Activated CD4-positive, alpha-beta T cell treated with anti-CD3 and anti-CD28 coated beads, Interleukin-2, Interleukin-4, amounts not matched to agents 100 ng/mL and 50 ng/mL, durations not matched to agents 16 hours and 8 hours (primary cell): ENCODE measurements around the gene DPF3.

Experiments used
- DNase-seq: peaks from one replicate; pipeline ENCODE4 v3.0.0-alpha.2; 2020; ENCODE audit warnings: low spot score

The DPF3 gene

DNA sequence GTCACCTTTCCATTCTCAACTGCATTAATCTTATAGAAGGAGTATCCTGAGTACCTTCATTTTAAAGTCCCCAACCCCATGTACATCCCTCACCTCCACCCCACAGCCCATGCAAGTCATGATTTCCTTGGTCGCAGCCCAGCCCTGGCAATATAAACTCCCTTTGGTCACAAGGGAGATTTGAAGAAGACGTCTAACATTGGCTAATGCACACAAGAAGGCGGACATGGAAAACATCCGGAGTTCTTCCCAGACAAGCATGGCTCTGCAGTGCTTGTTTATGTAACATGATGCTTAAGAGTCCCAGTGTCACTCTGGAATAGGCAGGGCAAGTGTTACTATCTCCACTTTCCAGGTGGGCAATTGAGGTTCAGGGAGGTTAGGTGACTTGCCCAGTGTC, 277.6 kb downstream of the DPF3 start:
- DNase-seq: no peak

DNA sequence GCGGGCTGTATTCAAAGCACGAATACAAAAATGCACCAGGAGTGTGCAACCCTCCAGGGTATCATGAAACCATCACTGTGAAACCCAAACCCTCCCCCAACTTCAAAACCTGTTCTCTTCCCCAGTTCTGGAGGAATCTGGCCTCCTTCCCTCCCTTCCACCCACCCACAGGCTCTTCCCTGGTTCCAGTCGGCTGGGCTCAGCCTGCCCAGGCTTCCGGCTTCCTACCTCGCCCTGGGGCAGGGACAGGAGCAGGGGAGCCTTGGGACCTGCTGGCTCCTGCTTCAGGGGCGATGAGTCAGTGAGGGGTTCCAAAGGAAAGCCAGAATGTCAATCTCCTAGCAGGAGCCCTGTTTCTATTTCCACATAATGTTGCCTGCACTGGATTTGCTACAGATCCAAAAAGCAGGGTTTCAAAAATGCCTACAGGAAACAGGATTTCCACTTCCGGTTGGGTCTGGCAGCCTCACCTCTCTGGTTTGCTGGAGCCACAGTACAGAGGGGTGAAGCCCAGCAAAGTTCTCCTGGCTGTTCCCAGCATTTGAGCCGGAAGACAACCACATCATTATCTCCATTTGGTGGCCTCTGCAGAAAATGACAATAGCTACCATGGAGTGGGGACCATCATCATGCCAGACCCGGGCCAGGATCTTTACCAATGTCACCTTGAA, 278.3 kb downstream of the DPF3 start:
- no peak for DNase-seq

DNA sequence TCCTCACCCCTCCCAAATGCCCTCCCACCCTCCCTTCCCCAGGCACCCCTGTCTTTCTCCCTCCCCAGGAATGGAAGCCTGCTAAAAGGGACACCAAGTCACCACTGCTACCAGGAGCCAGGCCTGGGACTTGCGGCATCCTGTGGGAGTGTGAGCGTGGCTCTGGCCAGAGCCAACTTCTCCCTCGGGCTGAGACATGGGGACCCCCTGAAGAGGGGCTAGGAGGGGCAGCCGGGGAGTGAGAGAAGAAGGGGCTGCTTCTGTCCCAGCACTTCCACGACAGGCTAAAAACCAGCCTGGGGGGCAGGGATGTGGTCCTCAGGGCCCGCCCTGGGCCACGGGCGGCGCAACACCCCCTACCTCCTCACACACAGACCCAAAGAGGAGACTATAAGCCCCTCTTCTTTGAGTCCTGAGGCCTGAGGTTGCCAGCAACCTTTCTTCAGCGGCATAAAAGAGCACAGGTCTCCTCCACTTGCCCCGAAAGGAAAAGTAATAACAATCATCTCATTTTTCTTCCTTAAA, 278.9 kb downstream of the DPF3 start:
- no peak for DNase-seq

DNA sequence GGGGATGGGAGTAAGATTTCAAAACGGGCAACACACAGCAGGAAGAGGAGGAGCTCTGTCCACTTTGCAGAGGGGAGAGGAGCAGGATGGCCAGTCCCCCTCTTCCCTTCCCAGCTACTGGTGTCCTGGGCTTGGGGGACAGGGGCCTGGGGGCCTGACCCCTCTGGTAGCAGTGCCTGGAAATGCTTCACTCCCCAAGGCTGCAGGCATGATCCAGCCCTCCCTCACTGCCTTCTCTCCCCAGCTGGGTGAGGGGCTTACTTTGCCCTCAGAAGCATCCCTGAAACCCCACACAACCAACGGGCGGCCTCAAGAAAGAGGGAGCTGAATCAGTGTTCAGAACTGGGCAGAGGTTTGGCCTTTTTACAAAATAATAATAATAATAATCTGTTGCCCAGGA, 279.5 kb downstream of the DPF3 start:
- no peak for DNase-seq

DNA sequence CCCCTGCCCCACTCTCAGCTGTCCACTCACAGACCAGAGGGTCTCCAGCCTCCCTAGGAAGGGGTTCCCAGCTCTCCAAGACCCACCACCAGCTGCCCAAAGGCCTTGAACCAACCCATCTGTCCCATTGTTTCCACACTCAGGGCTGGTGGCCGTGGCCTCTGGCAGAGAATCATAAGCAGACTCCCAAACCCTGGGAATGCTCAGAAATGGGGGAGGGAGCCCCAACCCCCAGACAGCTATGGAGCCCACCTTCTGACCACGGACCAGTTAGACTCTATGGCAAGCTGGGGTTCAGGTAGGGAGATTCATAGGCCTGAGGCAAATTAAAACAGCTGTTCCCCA, 280.0 kb downstream of the DPF3 start:
- DNase-seq: no peak

DNA sequence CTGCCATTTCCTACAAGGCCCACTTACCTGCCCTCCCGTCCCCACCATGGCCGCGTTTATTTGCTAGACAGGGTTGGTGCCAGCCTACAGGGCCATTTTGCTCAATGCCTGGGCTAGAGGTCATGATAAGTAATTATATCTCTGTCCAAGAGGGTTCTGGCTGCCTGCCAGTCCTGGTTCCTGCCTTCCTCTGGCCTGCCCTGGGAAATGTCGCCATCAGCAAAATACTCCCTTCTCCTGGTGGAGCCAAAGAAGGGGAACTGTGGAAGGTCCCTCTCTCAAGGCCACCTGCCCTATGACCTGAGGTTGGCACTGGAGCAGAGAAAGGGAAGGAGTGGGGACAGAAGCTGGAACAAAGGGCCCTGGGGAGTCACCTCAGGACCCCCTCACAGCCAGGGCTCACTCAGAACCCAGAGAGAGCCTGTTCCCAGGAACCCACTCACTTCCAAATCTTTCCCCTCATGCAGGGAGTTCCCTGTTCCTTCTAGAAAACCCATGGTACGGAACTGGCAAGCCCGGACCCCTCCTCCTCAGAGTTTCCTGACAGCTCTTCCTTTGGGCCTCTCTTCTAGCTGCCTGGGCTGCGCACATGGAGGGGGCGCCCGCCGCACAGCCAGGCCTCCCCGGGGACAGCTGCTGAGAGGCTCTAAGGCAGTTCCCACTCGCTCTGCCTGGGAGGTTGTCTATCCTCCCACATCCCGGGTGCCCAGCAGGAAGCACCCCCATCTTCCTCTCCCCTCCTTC, 280.5 kb downstream of the DPF3 start:
- no peak for DNase-seq

DNA sequence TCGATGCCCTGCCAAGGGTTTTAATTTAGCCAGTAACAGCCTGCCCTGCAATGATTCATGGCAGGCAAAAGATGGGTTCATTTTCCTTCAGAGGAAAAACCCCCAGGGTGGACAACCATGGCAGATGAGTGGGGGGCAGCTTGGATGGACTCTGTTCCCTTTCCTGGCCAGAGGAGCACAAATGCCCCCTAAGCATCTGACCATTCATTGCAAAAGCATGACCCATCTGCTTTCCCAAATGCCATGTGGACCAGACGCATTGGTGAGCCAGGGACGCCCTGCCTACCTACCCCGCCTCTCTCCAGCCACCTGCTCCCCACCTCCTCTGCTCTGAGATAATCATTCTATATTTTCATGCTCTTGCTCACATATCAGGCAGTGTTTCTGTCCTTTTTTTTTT, 281.9 kb downstream of the DPF3 start:
- no peak for DNase-seq

DNA sequence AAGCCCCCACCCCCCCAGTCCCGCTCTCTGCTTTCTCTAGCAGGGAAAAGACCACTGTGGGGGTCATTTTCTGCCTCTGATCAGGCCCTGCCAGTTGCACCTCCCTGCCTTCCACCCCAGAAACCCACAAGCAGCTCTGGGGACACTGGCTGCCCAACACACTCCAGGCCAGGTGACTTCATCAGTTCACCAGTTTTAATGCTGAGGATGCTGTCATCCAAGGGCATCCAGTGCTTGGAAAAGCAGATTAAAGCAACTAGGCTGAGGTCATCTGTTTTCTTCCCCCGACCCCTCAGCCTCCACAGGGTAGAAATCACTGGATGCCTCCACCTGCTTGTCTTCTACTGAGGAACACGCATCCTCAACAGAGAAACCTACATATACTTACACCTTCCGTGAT, 282.4 kb downstream of the DPF3 start:
- no peak for DNase-seq

DNA sequence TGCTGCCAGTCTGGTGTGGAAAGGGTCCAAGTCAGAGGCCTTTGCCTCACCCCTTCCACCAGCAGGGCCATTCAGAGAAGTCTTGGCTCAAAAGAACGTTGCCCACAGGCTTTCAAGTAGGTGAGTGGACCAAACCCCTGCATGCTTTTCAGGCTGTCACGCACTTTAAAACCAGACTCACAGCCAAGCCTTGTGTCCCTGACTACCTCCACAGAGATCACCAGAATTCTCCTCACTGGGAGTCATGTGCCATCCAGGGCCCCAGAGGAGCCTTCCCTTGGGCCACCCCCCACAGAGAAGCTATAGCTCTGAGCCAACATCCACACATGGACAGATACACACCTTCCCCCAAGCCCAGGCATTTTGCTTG, 283.1 kb downstream of the DPF3 start:
- DNase-seq: no peak

DNA sequence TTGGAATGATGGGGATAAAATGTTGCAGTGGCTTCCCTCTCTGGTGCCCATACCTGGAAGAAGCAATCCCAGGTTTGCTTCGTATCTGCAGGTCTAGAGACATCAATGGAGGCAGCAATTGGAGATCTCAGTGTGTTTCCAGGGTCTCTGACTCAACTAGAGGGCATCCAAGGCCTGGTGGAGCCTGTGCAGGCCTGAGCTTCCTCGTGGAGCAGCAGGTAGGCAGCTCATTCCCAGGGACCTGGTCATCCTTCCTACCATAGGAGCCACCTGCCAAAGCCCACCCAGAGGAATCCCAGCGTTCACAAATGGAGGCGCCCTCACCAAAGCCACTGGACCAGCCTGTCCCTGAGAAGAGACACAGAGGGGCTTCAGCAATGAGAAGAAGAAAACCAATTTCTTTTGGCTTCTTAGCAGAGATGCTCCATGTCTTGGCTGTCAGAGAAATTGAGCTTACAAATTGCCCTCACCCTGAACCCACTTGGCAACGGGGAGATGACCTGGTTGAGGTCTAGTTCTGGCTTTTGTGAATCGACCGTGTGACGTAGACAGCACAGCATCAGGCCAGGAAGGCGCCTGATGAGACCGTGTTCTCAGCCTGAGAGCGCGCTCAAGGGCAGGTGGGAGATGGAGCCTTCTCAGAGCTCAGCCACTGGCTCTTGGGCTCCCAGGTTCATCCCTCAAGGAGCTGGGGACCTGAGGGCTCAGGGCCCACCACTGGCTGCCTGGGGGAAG, 283.6 kb downstream of the DPF3 start:
- no peak for DNase-seq

DNA sequence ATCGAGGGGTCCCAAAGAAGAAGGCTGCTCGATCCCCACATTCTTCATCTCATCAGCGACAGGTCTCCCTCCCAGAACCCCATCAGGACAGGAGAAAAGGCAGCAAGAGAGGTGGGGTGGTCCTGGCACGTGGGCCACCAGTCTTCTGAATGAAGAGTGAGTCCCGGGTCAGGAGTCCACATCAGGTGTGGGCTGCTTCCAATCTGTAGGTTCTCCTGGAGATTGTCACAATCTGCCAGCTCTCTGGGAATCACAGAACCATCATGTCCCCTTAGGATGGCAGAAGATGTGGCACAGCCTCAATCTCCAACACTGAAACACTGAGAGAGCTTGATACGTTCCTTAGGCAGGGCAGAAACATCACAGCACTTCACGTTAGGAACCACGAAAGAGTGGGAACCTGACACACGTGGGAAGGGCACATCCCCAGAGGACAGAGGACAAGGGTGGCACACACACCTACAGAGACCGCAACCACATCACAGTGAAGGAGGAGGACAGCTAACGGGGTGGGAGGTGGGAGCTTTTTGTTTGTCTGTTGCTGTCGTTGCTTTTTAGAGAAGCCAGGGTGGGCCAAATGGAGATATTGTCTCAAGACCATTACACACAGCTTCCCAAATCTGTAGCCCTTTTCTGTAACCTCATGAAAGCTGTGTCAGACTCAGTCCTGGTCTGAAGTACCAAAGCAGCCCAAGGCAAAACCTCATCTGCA, 284.5 kb downstream of the DPF3 start:
- no peak for DNase-seq

DNA sequence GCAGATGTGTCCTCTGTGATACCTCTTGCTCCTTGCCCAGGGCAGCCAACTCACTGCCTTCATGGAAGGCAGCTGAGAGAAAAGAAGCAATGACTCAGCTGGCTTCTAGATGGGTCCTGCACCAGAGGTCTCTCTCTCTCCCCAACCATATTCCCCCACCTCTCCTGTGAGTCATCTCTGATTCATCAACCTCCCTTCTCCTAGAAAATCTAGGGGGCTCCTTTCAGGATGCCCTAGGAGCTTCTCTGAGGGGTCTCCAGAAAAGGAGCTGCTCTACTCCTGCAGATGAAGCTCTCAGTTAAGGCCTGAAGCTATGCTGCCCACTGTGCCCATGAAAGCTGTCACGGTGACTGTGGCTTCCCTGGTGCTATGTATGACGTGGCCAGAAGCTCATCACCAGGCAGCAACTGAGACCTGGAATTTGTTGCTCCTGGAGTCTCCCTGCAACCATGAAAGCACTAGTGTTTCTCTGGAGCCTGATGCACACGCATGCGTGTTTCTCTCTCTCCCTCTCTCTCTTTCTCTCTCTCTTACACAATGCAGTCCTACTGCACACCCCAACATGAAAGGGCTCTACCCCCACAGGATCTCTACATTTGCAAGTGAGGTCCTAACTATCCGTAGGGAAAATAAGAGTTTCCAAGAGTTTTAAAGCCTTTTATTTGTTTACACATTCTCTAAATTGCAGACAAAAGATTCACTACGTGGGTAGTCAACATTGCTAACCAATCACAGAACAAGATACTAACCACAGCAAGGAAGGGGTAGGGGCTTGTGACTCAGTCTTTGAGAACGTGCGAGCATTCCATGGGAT, 285.3 kb downstream of the DPF3 start:
- DNase-seq: no peak

DNA sequence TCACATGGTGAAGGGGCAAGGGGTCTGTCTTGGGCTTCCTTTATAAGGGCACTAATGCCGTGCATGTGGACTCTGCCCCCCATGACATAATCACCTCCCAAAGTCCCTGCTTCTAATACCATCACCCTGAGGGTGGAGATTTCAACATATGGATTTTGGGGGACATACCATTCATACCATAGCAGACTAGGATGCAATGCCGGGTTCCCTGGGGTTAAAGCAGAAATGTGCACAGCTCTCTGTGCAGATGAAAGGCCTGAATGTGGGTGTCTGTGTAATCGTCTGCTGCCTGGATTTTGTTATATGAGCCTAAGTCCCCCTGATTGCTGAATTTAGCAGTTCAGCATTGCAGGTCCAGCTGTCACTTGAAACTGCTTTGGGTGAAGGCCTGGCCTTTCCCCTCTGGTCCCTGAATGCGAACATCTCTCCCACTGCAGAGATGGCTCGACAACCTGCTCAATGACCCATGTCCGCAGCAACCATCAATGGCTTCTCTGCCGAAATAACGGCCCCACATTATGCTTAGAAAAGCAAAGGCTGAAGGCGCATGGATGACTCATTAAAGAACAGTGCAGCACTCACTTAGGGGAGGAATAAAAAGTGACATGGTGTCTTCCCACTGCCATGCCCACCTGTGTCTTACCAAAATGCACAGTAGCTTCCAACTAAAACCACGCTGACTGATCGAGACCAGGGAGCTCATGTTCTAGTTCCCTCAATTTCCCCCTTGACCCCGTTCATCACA, 286.3 kb downstream of the DPF3 start:
- DNase-seq: no peak

DNA sequence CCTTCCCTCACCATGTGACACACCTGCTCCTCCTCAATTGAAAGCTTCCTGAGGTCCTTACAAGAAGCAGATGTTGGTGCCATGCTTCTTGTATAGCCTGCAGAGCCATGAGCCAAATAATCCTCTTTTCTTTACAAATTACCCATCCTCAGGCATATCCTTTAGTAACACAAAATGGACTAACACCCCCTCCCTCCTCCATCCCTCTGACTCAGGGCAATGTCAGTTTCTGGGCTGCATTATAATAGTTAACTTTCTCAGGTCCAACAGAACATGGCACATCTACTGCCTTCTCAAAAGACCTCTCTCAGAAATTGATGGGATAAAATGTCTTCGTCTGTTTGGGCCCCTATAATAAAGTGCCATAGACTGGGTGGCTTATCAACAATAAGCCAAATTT, 287.0 kb downstream of the DPF3 start:
- DNase-seq: no peak

DNA sequence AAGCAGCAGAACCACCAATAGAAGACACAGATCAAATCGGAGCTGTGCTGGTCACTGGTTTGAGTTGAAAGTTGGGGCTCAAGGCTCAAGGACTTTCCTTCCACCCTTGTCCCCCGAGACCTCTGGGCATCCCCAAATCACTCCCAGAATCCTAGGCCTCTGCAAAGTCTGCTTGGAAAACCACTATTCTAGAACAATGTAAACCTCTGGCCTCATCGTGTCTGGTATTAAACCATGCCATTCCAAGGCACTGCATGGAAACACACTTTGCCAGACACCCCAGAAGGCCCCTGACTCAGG, 288.0 kb downstream of the DPF3 start:
- DNase-seq: no peak

DNA sequence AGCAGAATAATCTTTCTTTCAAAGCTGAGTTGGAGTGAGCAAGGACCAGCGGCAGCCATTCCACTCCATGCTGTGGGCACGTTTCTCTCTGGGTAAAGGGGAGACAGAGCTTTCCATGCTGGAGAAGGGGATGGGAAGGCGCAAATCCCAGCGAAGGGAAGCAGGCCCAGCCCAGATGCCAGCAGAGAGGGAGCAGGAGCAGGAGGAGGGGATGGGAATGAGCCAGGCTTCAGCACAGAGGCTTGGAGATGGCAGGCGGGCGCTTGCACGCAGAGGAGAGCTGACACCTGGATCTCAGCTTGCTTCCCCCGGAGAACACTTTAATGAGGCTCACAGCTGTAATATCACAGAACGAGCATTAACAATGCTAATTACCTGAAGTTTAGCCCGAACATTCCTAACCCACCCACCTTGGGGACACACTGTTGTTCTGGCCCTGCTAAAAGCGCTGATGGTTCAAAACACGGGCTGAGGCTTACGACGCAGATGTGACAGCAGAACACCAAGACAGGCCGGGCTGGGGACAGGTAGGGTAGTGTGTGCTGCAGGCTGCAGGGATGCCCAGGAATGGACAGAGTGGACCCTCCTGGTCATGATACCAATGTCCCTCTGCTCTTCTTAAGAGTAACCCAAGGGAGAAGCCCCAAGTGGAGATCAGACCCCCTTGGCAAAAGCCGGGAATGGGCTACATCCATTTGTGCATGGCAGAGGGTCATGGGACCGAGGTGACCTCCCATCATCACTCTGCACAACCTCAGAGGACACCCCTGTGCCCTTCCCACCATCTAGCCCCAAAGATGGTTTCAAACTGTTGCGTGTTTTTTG, 288.6 kb downstream of the DPF3 start:
- no peak for DNase-seq

DNA sequence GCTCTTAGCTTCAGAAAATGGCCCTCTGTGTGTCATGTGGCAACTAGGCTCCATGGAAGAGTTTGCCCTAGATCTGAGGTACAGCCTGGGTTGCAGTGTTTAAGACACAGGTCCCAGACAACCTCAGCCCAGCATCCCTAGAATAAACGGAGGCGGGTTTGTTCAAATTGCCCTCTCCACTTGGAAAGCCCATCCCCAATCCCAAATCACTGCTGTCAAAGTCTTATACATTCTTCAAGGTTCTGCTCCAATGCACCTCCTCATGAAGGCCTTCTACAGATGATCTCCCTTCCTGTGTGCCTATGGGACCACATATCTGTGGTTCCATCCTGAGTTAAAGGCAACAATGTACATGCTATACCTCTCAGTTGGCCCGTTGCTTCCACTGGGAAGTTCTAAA, 289.8 kb downstream of the DPF3 start:
- DNase-seq: no peak

DNA sequence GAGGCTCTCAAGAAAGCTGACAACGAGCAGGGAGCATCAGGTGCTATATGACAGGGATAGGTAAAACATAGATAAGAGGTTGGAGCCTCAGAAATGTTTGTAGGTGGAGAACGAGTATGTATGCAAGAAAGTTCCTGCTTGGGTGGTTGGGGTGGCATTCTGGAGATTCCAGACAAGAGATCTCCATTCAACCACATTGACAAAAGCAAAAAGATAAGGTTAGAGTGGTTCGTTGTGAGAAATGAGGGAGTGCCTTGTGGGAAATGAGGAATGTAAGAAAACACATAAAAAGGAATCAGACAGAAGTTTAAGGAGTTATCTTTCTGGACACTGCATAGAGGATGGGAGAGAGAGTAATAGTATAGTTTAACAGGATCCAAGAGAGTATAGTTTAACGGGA, 290.3 kb downstream of the DPF3 start:
- DNase-seq: no peak

DNA sequence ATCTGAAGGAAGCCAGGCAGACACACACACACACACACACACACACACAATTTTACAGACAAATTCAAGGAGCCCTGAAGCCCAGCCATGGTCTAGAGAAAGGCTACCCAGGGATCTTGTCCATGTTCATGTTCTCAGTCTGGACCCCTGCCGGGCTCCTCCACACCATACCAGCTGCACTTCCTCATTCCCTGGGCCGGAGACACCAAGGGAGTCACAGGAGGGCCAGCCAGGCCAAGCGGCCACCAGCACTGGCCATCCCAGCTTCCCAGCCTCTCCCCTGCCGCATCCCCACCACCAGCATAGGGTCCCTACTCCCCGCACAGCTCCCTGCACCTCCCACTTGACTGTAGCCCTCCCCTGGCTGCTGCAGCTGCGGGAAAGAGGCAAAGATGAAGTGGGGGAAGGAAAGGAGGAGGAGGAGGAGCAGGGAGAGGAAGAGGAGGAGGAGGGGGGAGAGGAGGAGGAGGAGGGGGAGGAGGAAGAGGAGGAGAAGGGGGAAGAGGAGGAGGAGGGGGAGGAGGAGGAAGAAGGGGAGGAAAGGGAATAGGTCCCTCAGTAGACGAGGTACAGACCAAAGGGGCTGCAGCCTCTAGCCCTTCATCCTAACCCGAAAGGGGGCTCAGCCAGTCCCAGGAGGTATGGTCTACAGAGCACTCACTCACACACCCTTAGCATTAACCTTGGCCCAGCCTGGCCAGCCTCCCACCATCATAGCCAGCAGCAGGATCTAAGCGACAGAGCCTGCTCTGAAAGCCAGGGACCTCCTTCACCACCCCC, 293.2 kb downstream of the DPF3 start:
- DNase-seq: no peak
